Upper lobe of right lung (tissue), 1 donor: Measurements from ENCODE around the gene ANKRD39. TPM values are rescaled to one million over a fixed set of nuclear protein-coding genes. Genes with fewer than 3 reads are reported as not detected.

Experiments used
- ATAC-seq: fragments of 200-7000 bp; cut with Tn5 transposase; one replicate; pipeline ENCODE4 v1.9.1; 2020; ENCODE audit warnings: mild to moderate bottlenecking, moderate library complexity
- DNase-seq: peaks from one replicate; pipeline ENCODE4 v3.0.0-alpha.2; 2020
- H3K27ac ChIP-seq: fragments of 200-600 bp; one replicate; pipeline ENCODE4 v1.8.0; 2022
- H3K27me3 ChIP-seq: fragments of 200-600 bp; one replicate; pipeline ENCODE4 v1.8.0; 2022; ENCODE audit warnings: mild to moderate bottlenecking
- H3K36me3 ChIP-seq: fragments of 200-600 bp; one replicate; pipeline ENCODE4 v1.8.0; 2022
- H3K4me1 ChIP-seq: fragments of 200-600 bp; one replicate; pipeline ENCODE4 v1.8.0; 2022
- H3K4me3 ChIP-seq: fragments of 200-600 bp; one replicate; pipeline ENCODE4 v1.8.0; 2022; ENCODE audit warnings: mild to moderate bottlenecking
- H3K9me3 ChIP-seq: fragments of 200-600 bp; one replicate; pipeline ENCODE4 v1.8.0; 2022
- CTCF ChIP-seq: fragments of 200-600 bp; IDR thresholded peaks from one replicate; pipeline ENCODE4 v1.8.0; 2022; ENCODE audit warnings: antibody characterized with exemption
- intact Hi-C: fragments of 100-400 bp; cut with DNase I; formaldehyde crosslinking; loops from one replicate; pipeline ENCODE4 v1.11.0; 2022
- total RNA-seq: library from RNA; stranded (reverse); fragmentation: NEBNext Ultra II Directional; extraction: Animal tissue kit (Norgen Biotek cat#: 25700); gene quantifications from one replicate; pipeline ENCODE4 v1.2.1, GENCODE V29; 2021
- donor health status: DM: no; HTN: yes; CAD: no; lungs with severe emphysema.

The ANKRD39 gene
- total RNA-seq, 1 donor from 2014 or later: 8.6 TPM

GRCh38 chr2:96868555-96869280 is 10.9 kb upstream of the ANKRD39 start:
- Histone ChIP-seq H3K27me3 (no peaks in the 10 kb centered on the region), H3K4me1 (peaks cover 54% of the 10 kb centered on the region), H3K27ac (peak overlapping the region; percentile 94), H3K9me3 (no peaks in the 10 kb centered on the region), H3K4me3 (peak overlapping the region; percentile 91), H3K36me3 (peaks cover 32% of the 10 kb centered on the region)
- DNase-seq: peak; percentile 91
- TF ChIP-seq CTCF: peak; percentile 64
- intact Hi-C loops: loop anchor here (5.0 kb wide), 1 partner anchor 84 kb away; no protein-coding TSS in a partner anchor
- ATAC-seq: peak; percentile 77

GRCh38 chr2:96867756-96868554 is 10.1 kb upstream of the ANKRD39 start:
- no peak for TF ChIP-seq CTCF
- peak overlapping the region; percentile 94 for H3K27ac ChIP-seq
- DNase-seq (no peak), ATAC-seq (no peak)
- H3K9me3 ChIP-seq: no peaks in the 10 kb centered on the region
- H3K4me3 ChIP-seq: peak overlapping the region; percentile 91
- peaks cover 46% of the 10 kb centered on the region for H3K4me1 ChIP-seq
- H3K27me3 ChIP-seq: no peaks in the 10 kb centered on the region
- H3K36me3 ChIP-seq: peaks cover 40% of the 10 kb centered on the region
- intact Hi-C loops: loop anchor here (5.0 kb wide), 1 partner anchor 84 kb away; no protein-coding TSS in a partner anchor

- Histone ChIP-seq H3K36me3 (peaks cover 48% of the 10 kb centered on the region), H3K27ac (peak overlapping the region; percentile 94), H3K4me1 (peaks cover 42% of the 10 kb centered on the region), H3K4me3 (peak overlapping the region; percentile 91), H3K27me3 (no peaks in the 10 kb centered on the region), H3K9me3 (no peaks in the 10 kb centered on the region)
- ATAC-seq (no peak), DNase-seq (no peak)
- no peak for TF ChIP-seq CTCF
- intact Hi-C loops: loop anchor here (5.0 kb wide), 1 partner anchor 85 kb away; no protein-coding TSS in a partner anchor
Observed at GRCh38 chr2:96866986-96867755, 9.4 kb upstream of the ANKRD39 start.

GRCh38 chr2:96866586-96866985 is 8.8 kb upstream of the ANKRD39 start:
- Histone ChIP-seq H3K36me3 (peaks cover 54% of the 10 kb centered on the region), H3K27ac (peak overlapping the region; percentile 36), H3K9me3 (no peaks in the 10 kb centered on the region), H3K4me1 (peaks cover 42% of the 10 kb centered on the region), H3K4me3 (peak overlapping the region; percentile 91), H3K27me3 (no peaks in the 10 kb centered on the region)
- TF ChIP-seq CTCF: no peak
- intact Hi-C loops: loop anchor here (5.0 kb wide), 1 partner anchor 86 kb away; no protein-coding TSS in a partner anchor
- DNase-seq: no peak
- ATAC-seq: no peak

- H3K9me3 ChIP-seq: no peaks in the 10 kb centered on the region
- peak overlapping the region; percentile 36 for H3K27ac ChIP-seq
- ATAC-seq: no peak
- no peak for TF ChIP-seq CTCF
- no peaks in the 10 kb centered on the region for H3K27me3 ChIP-seq
- H3K4me1 ChIP-seq: peaks cover 41% of the 10 kb centered on the region
- peaks cover 58% of the 10 kb centered on the region for H3K36me3 ChIP-seq
- peak overlapping the region; percentile 91 for H3K4me3 ChIP-seq
- intact Hi-C loops: loop anchor here (5.0 kb wide), 1 partner anchor 86 kb away; no protein-coding TSS in a partner anchor
- no peak for DNase-seq
Observed at GRCh38 chr2:96866149-96866548, 8.3 kb upstream of the ANKRD39 start.
